HG02642 (cell line): ENCODE measurements around the gene SLC37A4.
"Not testable (repeated sequence)": the region's sequence is repeated elsewhere in the genome, so short reads cannot be mapped to it uniquely, and the experiment has no call there.

ENCODE experiments used
- ATAC-seq: cut with Tn5 transposase; IDR thresholded peaks from one replicate; pipeline ENCODE4 v1.9.1; 2021; ENCODE audit warnings: mild to moderate bottlenecking; ENCODE audit not compliant: unreplicated experiment, poor library complexity

The SLC37A4 gene

GRCh38 chr11:119030329-119031047 is at the start of gene SLC37A4:
SLC37A4 (minus strand) TSS chr11:119030877.
- peak; percentile 85 for ATAC-seq

DNA sequence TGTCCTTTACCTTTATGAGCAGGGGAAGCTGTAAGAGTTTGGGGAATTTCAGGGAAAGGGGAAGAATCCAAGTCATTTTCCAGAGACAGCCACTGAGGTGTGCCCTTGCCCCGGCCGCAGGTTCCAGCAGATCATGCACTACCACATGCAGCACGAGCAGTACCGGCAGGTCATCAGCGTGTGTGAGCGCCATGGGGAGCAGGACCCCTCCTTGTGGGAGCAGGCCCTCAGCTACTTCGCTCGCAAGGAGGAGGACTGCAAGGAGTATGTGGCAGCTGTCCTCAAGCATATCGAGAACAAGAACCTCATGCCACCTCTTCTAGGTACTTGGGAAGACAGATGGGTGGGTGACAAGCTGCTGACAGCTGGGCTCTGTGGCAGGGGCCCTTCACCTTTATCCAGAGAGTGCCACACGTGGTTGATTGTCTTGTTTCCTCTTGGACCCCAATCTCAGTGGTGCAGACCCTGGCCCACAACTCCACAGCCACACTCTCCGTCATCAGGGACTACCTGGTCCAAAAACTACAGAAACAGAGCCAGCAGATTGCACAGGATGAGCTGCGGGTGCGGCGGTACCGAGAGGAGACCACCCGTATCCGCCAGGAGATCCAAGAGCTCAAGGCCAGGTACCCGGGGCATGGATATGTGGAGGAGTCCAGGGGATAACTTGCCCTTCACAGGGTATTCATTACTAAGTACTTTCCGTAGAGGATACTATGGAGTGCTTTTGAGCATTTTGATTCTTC is 48.2 kb upstream of the SLC37A4 start:
- ATAC-seq: no peak

- ATAC-seq: no peak
These were observed 47.2 kb upstream of the SLC37A4 start for GRCh38 chr11:119077839-119078238.

- ATAC-seq: peak; percentile 93
These were observed 36.9 kb upstream of the SLC37A4 start, which contains the start of gene VPS11 for GRCh38 chr11:119067371-119068222. VPS11 (plus strand) TSS chr11:119067818; CDS start chr11:119067824, 6 bp downstream.

GRCh38 chr11:119065369-119065768 is 34.7 kb upstream of the SLC37A4 start:
- ATAC-seq: no peak

DNA sequence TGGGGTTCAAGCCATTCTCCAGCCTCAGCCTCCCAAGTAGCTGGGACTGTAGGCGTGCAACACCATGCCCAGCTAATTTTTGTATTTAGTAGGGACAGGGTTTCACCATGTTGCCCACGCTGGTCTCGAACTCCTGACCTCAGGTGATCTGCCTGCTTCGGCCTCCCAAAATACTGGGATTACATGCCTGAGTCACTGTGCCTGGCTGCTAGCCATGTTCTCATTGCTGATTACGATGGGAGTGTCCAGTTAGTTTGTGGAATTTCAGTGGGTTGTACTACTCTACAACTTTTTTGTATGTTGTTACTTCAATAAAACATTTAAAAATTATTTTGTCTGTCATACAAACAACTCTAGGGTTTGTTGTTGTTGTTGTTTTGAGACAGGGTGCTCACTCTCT is 32.1 kb upstream of the SLC37A4 start:
- ATAC-seq: no peak

DNA sequence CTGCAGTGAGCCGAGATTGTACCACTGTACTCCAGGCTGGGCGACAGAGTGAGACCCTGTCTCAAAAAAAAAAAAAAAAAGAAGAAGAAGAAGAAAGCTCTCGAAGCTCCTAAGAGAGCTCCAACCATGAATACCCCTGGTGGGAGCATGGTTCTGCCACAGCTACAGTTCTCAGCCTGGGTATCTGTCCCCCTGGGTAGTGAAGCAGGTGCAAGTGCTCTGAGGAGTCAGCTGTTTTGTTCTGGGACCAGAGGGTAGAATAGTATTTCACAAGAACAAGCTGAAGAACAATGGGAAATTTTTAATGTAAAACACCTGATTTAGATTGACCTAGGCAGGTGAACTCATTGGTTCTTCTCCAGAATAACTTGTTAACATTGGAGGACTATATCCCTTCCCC is 30.6 kb upstream of the SLC37A4 start:
- ATAC-seq: no peak

DNA sequence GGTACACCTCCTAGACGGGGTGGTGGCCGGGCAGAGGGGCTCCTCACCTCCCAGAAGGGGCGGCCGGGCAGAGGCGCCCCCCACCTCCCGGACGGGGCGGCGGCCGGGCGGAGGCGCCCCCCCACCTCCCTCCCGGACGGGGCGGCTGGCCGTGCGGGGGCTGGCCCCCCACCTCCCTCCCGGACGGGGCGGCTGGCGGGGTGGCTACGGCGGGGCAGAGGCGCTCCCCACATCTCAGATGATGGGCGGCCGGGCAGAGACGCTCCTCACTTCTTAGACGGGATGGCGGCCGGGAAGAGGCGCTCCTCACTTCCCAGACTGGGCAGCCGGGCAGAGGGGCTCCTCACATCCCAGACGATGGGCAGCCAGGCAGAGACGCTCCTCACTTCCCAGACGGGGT is 28.5 kb upstream of the SLC37A4 start:
- ATAC-seq: not testable (repeated sequence)

GRCh38 chr11:119057000-119057769 is 26.5 kb upstream of the SLC37A4 start, which contains the start of gene HYOU1:
HYOU1 (minus strand) TSS chr11:119057205; CDS start chr11:119056160, 1,045 bp downstream.
- ATAC-seq: peak; percentile 92

DNA sequence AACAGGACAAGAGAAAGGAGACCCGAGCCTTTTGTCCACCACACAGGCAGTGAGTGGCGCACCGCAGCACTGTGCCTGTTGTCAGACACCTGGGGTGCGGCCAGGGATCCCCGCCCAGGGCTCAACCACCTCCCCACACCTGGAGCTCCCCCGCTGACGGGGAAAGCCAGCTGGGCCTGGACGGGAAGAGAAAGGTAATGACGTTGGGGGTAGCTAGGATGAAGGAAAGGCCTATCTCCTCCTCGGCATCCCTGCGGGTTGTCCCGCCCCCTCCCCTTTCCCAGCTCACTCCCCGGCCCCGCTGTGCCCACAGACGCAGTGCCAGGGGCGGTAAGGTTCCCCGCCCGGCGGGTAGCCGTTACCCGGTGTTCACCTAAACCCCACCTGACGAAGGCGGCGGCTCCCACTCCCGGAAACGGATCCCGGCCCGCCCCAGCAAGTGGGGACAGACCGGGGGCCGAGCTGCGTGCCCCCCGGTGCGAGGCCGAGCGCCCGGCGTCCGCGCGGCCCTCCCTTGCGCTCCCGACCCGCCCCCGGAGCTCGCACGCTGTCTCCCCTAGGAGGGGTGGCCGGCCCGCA is 25.8 kb upstream of the SLC37A4 start:
- ATAC-seq: peak; percentile 6

DNA sequence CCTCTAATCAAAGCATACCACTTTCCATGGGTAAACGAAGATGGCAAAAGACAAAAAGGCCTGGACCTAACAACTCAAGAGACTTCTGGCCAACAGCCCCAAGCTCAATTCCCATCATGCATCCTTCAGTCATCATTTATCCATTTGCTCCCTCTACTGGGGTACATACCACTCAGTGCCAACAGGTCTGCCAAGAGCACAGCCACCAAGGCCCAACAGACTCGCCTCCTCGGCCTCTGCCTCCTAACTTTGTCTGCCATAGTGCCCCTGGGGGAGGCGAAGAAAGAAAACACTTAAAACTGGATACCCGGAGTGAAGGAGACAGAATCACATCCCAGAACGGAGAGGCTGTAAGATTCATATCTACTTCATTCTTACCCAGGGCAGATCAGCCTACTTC is 25.2 kb upstream of the SLC37A4 start:
- no peak for ATAC-seq

- no peak for ATAC-seq
These were observed 23.7 kb upstream of the SLC37A4 start for GRCh38 chr11:119054418-119054817.

GRCh38 chr11:119052163-119052814 is 21.6 kb upstream of the SLC37A4 start:
- ATAC-seq: no peak

DNA sequence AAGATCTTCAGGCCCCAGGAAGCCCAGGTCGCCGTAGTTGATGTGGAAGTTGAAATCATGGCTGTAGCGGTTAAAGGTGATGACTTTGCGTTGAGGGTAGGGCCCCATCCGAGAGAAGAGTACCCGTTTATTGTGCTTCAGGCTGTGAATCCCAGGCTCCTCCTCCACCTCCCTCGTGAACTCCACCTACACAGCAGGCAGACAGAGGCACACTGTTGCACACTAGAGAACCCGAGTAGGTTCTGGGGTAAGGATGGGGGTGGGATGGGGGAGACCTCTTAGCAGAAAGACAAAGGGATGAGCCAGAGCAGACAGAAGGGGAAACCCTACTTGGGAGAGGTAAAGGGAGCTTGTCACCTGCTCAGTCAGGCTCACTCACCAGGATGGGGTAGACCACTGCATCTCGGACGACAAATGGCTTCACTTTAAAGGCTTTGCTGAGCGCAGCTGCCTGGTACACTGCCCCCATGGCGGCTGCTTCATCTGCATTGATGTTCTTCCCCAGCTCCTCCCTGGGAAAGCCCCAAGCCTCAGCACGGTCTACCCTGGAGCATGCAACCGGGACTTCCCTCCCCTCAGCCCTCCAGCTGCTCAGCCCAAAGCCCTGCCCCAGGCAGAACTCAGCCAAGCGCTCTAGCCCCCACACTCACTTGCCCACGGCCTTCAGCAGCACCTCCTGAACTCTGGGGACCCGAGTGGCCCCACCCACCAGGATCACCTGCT is 20.9 kb upstream of the SLC37A4 start:
- peak; percentile 61 for ATAC-seq

DNA sequence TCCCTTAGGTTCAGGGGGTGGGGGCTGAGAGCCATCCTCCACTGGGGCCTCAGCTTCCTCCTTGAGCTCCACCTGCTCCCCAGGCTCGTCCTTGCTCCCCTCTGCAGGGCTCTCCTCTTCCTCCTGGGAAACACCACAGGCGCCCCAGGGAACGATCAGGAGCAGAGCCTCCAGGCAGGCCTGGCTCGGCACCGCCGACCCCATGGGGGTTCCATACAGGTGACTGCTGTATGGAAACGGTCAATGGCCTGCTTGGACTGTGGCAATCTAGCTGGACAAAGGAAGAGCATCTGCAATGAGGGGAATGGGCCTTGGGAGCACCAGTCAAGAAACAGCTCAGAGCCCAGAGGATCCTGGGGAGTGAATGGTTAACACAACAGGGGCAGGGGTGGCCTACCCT is 18.4 kb upstream of the SLC37A4 start:
- ATAC-seq: no peak

DNA sequence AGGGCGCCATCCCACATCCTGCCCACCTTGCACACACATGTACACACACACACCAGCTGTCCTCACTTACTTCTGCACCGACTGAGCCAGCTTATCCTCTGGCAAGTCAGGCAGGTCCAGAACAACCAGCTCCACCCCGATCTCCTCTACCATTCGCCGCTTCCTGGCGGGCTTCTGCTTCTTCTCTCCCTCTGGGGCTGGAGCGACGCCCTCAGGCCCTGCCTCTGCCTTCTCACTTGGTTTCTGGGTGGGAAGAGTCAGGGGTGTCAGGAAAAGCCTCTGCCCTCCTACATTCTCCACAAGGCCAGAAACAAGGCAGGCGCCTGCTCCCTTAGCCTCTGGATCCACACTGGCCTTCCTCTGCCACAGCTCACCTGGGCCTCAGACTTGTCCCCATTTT is 18.0 kb upstream of the SLC37A4 start:
- no peak for ATAC-seq

- no peak for ATAC-seq
These were observed 16.5 kb upstream of the SLC37A4 start for GRCh38 chr11:119047205-119047604.

DNA sequence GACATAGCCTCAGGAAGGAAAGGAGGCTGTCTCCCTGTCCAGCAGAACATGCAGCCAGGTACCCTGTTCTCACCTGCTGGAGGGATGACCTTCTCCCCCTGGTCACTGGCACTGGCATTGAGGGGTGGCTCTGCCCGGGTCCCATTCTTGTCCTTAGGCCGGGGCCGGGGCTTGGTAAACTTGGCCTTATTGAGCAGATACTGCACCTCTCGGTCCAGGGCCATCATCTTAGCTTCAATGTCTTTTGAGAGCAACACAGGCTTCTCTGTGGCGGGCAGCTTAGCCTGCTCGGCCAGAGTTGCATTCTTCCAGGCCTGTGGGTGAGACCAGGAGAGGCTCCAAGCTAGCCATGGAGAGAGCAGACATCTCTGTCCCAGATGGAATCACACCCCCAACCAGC is 15.8 kb upstream of the SLC37A4 start:
- ATAC-seq: no peak
